HG03565 (cell line): Measurements from ENCODE around the gene CHM.
"Not testable (repeated sequence)": the region's sequence is repeated elsewhere in the genome, so short reads cannot be mapped to it uniquely, and the experiment has no call there.

Experiments
- ATAC-seq: cut with Tn5 transposase; IDR thresholded peaks from one replicate; pipeline ENCODE4 v1.9.1; 2021; ENCODE audit warnings: mild to moderate bottlenecking, moderate library complexity; ENCODE audit not compliant: unreplicated experiment

CHM gene, protein sequence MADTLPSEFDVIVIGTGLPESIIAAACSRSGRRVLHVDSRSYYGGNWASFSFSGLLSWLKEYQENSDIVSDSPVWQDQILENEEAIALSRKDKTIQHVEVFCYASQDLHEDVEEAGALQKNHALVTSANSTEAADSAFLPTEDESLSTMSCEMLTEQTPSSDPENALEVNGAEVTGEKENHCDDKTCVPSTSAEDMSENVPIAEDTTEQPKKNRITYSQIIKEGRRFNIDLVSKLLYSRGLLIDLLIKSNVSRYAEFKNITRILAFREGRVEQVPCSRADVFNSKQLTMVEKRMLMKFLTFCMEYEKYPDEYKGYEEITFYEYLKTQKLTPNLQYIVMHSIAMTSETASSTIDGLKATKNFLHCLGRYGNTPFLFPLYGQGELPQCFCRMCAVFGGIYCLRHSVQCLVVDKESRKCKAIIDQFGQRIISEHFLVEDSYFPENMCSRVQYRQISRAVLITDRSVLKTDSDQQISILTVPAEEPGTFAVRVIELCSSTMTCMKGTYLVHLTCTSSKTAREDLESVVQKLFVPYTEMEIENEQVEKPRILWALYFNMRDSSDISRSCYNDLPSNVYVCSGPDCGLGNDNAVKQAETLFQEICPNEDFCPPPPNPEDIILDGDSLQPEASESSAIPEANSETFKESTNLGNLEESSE

DNA sequence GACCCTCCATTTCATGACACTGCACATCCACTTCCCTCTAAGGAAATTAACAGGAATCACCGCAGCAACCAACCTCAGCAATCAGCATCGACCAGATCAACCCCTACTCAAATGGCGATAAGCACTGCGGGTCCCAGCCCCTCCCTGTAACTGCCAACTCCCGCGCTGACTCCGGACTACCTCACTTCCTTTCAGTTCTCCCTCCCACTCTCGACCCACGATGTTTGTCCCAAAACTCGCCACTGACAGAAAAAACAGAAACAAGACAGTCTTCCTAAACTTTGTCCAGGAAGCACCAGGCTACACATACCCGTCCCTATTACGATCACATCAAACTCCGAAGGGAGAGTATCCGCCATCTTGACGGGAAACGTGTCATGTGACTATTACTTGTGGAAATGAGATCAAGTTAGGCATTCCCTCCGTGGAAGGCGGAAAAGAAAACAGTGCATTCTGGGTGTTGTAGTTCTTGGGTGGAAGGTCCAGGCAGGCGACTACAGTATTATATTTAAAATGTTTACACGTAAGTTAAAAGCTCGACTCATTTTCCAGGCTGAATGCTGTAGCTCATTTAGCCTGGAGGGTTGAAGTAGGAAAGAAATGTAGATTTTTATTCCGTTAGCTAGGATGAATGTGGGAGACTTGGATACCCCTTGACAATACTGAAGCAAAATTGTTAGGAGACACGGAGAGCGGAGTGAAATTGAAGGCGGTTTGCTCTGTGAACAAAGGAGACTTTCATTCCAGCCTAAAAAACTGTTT lies at the start of gene CHM:
TSS of gene CHM (minus strand) at position 385 of the 762 bp plus-strand sequence. CDS start at position 359, 26 bp downstream.
- ATAC-seq = peak; percentile 99

DNA sequence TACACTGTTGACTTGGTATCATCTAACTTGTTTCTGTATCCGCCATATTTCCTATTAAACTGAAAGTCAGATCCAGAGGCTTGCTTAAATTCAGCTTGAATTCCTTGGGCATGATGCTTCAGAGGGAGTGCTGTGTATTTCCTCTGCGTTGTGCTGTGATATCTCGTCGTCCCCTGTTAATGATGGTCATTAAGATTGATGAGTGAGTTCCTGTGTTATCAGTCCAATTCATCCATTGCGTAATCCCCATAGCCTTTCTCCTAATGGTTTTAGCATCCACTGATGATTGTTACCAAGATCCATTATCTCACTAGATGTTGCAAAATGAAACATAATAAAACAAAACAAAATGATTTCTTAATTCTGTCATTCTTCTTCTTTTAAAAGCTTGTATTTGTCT lies 31.3 kb upstream of the CHM start:
- ATAC-seq = no peak

DNA sequence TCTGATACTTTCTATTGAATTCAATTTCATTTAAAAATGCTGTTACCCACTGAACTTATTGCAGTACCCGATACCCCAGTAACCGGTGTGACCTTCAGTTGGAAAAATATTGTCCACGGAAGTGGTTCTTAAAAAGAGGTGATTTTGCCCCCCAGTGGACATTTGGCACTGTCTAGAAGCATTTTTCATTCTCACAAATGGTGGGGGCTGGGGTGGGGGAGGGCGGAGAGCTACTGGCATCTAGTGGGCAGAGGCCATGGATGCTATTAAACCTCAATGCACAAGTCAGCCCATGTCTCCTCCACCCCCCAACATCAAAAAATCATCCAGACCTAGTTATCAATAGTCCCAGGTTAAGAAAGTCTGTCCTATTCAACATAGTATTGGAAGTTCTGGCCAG lies 19.6 kb upstream of the CHM start:
- ATAC-seq = no peak

DNA sequence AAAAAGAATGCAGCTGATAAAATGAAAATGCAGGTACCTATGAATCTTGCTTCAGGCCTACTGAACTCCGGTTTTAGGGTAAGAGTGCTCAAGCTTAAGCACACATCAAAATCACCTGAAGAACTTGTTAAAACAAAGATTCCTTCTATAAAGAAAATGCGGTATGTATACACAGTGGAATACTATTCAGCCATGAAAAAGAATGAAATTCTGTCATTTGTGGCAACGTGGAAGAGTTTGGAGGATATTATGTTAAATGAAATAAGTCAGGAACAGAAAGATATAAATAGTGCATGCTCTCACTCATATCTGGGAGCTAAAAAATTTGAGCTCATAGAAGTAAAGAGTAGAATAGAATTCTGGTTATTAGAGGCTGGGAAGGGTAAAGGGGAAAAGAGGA lies 14.0 kb upstream of the CHM start:
- ATAC-seq = no peak

DNA sequence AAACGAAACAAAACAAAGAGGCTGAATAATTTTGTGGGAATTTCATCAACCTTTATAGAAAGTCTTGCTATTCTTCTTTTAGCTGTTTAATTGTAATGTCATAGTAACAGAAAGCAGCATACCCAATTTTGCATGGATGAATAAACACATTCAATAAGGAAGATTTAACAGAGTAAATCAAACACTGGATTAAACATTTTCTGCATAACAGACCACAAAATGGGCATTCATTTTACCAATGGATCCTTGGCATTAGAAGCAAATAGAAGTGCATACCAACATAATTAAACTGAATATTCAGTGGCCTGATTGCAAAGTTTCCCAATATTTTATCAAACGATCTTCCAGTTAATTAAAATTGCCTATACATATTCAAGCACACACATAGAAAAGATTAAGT lies 4.4 kb upstream of the CHM start:
- ATAC-seq = no peak

DNA sequence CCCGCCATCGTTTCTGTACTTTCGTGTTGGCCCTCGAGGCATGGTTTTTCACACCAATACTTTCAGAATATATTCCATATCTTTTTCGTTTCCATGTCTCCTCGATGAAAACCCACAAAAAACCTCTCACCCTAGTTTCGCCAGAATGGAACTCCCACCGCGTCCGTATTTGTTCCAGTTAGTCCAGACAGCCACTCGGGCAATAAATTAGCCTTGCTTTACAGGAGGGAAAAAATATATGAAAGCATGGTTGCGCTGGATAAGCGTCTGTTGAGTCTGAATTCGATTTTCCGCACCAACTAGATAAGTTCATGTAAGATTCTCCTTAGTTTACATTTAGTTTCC lies 550 bp upstream of the CHM start:
- ATAC-seq = no peak

DNA sequence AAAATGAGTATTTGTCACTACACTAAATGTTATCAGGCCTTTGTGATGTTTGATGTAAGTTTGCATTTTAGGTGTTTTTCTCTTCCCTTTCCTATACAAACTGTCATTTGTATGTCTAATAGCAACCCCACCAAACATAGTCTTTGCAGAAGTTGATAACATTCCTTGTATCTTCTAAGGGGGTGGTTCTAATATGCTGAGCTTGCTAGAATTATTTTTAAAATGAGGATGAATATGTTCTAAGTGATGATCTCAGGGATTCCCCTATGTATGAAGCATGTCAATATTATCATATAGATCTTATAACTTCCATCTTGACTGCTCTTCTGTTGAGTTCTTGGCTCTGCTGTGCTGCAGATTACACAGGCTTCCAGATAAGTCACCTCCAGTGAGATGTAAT lies 3.1 kb downstream of the CHM start:
- no peak for ATAC-seq

DNA sequence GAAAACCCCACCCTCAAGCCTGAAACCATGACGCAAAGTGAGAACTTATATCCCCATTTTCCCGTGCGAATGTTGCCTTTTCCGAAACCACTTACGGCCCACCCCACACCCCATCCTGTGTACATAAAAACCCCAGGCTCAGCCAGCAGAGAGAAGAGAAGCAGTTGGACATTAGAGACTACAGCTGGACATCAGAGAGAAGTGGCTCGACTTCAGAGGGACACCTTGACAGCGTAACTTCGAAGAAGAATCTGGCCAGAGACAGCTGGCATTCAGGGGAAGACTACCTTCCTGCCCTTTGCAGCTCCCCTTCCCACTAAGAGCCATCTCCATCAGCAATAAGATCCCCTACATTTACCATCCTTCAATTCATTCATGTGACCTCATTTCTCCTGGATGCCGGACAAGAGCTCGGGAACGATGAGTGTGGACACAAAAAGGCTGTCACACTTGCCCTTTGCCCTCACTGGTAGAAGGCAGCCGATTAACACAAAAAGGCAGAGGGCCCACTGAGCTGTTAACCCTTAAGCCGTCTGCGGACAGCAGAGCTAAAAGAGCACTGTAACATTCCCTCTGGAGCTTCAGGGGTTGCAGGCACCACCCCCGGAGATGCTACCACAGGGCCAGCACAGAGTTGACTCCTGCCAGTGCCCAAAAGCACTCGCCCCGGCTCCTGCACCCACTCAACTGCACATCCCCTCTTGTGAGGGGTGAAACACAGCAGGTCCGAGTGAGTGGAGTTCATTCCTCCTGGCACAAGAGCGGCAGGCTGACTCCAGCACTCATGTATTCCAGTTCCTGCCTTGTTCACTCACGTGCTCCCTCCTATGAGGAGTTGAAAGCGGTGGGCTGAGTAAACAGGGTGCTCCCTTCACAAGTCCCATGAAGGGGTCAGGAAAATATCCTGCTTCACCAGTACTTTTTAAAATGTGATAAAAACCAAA lies 7.5 kb downstream of the CHM start:
- no peak for ATAC-seq

DNA sequence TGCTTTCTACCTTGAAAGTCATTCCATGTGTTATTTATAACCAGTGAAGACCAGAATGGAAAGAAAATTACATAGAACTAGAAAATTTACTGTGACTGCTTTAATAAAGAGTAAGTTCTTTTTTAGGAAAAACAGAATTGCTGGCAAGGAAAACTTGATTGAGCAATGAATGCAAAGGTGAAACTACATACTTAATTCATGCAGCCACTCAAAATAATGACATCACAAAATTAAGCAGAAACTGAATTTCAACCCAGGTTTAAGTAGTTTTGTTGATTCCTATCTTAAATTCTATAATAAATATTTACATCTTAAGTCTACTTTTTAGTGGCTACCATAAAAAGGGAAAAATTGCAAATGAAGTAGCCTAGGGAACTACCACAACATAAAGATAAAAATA lies 14.0 kb downstream of the CHM start:
- ATAC-seq = no peak

DNA sequence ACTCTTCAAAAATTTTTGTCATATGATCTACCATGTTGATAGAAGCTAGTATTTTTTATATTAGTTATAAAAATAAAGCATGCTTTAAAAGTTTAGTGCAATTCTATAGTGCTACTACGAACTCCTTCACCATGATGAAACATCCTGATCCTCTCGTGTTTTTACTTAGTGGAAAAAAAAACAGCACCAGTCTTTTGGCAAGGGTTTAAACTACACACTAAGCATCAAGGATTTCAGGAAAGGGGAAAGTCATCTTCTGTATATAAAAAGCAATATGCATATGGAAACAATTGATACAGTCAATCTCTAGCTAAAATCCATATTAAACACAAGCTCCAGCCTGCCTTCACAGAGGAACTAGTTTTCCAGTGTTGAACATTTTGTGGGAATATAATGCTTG lies 18.7 kb downstream of the CHM start:
- ATAC-seq = no peak

DNA sequence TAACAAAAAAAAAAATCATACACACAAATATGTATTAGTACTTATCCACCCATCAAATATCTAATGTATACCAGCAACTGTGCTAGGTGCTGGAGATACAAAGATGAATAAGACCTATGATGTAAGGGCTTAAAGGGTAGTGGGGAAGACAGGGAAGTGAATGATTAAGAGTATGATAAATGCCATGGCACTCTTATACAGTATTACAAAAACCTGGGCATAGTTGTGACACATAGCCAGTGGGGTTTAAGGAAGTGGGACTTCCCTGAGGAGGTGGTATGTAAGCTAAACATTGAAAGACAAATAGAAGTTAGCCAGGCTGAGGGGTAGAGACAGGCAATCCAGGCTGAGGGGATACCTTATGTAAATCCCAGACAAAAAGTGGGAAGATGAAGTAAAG lies 23.5 kb downstream of the CHM start:
- no peak for ATAC-seq

DNA sequence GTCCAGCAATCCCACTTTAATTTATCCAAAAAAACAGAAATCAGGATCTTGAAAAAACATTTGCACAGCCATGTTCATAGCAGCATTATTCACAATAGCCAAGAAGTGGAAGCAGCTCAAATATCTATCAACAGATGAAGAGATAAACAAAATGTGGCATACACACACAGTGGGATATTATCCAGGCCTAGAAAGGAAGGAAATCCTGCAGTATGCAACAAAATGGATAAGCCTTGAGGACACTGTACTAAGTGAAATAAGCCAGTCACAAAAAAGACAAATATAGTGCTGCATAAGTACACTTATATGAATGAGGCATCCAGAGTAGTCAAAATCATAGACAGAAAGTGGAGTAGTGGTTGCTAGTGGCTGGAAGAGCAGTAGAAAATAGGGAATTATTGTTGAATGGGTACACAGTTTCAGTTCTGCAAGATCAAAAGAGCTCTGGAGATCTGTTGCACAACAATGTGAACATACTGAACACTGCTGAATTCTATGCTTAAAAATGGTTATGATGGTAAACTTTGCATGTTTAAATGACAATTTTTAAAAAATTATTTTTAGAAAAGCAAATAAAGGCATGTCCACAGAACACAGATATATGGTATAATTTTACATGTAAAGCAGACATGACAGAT lies 25.6 kb downstream of the CHM start:
- ATAC-seq = no peak

DNA sequence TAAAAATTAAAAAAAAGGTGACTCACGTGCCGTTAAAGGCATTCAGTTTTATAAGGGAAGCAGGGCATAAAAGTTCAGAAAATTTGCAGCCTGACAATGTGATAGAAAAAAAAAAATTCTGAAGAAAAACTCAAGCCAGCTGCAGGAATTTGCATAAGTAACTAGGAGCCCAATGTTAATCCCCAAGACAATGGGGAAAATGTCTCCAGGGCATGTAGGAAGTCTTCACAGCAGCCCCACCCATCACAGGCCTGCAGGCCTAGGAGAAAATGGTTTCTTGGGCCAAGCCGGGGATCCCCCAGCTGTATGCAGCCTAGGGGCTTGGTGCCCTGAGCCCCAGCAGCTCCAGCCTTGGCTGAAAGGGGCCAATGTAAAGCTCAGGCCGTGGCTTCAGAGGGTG lies 31.2 kb downstream of the CHM start:
- no peak for ATAC-seq

DNA sequence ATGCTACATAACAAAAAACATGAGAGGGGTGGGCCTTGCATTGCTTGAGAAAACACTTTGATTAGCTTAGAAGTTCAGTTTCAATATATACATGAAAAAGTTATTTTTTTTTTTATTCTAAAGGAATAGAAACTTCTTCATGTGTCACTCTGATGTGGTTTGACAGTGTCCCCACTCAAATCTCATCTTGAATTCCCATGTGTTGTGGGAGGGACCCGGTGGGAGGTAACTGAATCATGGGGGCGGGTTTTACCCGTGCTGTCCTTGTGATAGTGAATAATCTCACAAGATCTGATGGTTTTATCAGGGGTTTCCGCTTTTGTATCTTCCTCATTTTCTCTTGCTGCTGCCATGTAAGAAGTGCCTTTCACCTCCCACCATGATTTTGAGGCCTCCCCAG lies 32.4 kb downstream of the CHM start:
- ATAC-seq = not testable (repeated sequence)

DNA sequence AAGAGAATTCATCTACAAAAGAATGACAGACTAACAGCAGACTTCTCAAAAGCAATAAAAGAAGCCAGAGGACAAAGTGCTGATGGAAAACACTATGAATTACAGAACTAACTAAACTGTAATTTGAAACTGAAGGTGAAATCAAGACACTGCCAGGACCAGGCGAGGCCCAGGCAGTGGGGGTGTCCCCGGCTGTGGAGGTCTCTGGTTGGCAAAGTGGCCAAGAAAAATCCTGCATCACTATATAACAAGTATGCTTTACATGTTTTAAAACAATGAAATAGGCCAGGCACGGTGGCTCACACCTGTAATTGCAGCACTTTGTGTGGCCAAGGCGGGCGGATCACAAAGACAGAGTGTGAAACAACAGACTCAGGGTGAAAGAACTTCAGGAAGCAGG lies 32.9 kb downstream of the CHM start:
- no peak for ATAC-seq

DNA sequence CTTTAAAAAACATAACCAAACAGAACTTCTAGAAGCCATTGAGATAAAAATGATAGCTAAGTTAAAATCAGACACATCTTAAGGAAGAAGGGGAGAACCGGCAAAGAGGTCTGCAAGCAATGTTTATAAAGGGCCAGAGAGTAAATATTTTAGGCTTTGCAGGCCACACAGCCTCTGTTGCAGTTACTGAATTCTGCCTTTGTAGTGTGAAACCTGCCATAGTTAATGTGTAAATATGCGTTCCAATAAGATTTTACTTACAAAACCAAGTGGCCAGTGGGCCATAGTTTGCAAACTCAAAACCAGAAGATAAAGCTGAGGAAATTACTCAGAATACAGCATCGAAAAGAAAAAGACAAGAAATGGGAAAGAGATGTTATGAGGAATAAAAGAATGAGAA lies 33.6 kb downstream of the CHM start:
- no peak for ATAC-seq

DNA sequence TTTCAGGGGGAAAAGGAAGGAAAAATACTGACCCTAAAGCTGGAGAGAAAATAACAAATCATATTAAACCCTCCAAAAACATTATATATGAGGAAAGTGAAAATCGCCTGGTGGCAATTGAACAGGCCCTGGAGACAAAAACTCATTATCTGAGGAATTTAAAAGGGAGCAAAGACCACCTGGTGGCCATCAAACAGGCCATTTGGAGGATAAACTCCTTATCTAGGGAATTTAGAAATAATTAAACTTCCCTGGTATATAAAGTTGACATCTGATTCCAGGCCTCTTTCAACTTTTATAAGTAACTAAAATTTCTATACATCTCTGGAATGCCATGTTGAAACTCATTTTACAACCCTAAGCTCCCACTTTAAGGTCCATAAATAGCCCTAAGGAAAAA lies 35.2 kb downstream of the CHM start:
- ATAC-seq = no peak

DNA sequence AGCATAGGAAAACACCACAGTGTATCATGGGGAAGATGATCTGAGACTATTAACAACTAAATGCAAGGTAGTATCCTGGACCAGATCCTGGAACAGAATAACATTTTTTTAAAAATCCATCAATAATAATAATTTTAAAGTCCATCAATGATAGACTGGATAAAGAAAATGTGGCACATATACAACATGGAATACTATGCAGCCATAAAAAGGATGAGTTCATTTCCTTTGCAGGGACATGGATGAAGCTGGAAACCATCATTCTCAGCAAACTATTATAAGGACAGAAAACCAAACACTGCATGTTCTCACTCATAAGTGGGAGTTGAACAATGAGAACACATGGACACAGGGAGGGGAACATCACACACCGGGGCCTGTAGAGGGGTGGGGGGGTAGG lies 37.6 kb downstream of the CHM start:
- not testable (repeated sequence) for ATAC-seq

DNA sequence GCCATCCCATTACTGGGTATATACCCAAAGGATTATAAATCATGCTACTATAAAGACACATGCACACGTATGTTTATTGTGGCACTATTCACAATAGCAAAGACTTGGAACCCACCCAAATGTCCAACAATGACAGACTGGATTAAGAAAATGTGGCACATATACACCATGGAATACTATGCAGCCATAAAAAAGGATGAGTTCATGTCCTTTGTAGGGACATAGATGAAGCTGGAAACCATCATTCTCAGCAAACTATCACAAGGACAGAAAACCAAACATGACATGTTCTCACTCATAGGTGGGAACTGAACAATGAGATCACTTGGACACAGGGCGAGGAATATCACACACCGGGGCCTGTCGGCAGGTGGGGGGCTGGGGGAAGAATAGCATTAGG lies 39.5 kb downstream of the CHM start:
- not testable (repeated sequence) for ATAC-seq
